Activated CD4-positive, CD25-positive, alpha-beta regulatory T cell (primary cell): Measurements from ENCODE around the gene CPNE2.
"Not testable (repeated sequence)": the region's sequence is repeated elsewhere in the genome, so short reads cannot be mapped to it uniquely, and the experiment has no call there.

Experiments used
- DNase-seq, 4 experiments: peaks; one replicate each; lab custom pipeline; 2025; lab: John Stamatoyannopoulos, UW

CPNE2 gene

GRCh38 chr16:57098188-57098841 is 5.9 kb downstream of the CPNE2 start:
- no peak for DNase-seq

- DNase-seq = not testable (repeated sequence)
These were observed 7.6 kb downstream of the CPNE2 start for GRCh38 chr16:57099965-57100364.

DNA sequence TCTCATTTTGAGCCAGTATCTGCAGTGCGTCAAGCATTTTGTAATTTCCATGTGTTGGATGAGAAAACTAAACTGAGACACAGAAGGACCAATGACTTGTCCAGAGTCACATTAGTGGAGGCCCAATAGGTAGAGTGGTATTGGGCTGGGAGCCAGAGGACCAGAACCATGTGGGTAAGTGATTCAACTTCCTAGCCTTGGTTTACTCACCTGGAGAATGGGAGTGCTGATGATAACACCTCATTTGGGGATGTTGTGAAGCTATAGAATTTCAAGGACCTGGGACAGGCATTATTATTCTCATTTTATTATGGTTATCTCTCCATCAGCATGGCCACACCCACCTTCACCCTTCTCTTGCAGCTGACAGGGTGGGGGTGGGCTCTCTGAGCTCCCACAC is 8.1 kb downstream of the CPNE2 start:
- DNase-seq = no peak

DNA sequence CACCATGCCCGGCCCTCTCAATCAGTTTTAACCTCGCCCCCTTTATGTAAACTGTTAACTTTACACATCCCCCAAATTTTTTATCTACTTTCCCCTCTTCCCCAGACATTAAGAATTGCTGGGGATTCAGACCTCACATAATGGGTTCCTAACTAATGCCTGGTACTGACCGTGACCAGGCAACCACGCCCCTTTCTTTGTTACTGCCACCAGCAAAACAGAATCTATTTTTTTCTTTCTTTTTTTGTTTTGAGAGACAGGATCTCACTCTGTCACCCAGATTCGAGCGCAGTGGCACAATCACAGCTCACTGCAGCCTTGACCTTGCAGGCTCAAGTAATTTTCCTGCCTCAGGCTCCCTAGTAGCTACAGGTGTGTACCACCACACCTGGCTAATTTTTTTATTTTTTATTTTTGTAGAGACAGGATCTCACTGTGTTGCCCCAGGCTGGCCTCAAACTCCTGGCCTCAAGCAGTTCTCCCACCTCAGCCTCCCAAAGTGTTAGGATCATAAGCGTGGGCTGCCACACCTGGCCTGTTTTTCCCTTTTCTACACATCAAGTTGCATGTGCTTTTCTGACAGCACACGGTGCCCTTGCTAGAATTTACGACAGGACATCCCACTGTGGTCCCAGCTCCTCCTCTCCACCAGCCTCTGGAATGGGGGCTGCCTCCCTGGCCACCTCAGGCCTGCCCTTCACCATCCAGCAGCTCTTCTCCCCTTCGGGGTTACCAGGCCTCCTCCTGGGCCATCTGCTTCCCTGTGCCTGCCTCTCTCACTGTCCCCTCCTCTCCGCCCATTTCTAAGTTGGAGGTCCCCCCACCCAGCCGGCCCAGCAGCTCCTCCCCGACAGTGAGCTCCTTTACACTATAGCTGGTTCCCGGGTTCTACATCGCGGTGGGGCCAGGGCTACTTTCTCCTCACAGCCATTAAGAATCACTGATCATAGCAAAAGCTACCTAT is 10.8 kb downstream of the CPNE2 start:
- DNase-seq = no peak

GRCh38 chr16:57104706-57105105 is 12.3 kb downstream of the CPNE2 start:
- DNase-seq = no peak

GRCh38 chr16:57105184-57105583 is 12.8 kb downstream of the CPNE2 start:
- no peak for DNase-seq

GRCh38 chr16:57106767-57107166 is 14.4 kb downstream of the CPNE2 start:
- DNase-seq = no peak

DNA sequence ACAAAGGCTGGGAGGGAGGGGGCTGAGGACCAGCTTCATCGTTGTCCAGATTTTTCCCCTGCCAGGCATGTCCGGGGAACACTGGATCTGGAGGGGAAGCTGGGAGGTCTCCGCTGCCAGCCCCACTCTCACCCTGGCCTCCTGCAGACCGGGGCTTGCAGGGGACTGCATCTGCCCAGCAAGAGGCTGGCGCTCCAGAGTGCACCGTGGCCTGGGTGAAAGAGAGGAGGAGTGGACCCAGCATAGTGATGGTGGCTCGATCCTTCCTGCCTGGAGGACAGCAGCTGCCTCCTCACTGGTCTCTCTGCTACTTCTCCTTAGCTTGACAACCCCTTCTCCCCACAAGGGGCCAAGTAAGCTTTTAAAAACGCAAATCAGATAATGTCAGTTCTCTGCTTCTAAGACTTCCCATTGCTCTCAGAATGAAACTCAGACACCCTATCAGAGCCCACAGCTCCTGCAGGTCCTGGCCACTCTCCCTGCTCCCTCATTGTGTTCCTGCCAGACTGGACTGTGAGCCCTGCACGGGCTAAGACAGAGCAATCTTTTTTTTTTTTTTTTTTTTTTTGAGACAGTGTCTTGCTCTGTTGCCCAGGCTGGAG is 15.0 kb downstream of the CPNE2 start:
- no peak for DNase-seq

- DNase-seq = no peak
These were observed 16.0 kb downstream of the CPNE2 start for GRCh38 chr16:57108432-57108831.

GRCh38 chr16:57109259-57110105 is 17.1 kb downstream of the CPNE2 start:
- DNase-seq = not testable (repeated sequence)

- DNase-seq = no peak
These were observed 18.6 kb downstream of the CPNE2 start for GRCh38 chr16:57110937-57111336.

DNA sequence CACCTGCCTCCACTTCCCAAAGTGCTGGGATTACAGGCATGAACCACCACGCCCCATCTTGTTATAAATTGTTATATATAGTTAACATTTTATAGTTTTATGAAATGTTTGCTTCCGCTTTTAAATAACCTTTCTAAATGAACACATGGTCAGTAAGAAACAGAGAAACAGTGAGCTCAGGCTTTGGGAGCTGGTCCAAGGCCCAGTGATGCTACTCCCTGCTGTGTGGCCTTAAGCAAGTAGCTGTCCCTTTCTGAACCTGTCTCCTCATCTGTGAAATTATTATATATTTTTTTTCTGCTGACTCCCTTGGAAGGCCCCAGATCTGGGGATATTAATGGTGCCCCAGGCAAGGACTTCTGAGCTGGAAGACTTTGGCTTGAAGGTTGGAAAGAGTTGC is 19.0 kb downstream of the CPNE2 start:
- DNase-seq = no peak

GRCh38 chr16:57112403-57113041 is 20.1 kb downstream of the CPNE2 start:
- DNase-seq = no peak

- no peak for DNase-seq
These were observed 20.7 kb downstream of the CPNE2 start for GRCh38 chr16:57113042-57113453.

DNA sequence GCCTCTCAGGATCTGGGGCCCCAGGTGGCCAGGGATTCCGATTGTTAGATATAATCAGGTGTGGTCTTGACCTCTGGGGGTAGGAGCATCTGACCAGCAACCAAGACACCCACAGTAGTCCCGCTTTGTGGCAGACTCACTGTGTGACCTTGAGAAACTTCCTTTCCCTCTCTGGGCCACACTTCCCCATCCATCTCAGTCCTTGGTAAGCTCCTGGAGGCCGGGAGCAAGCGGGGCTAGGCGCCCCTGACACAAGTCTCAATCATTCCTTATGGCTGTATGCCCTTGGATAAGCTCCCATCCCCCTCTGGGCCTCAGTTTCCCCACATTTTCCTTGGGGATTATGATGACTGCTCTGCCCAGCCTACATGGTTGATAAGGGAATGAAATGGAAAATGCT is 21.3 kb downstream of the CPNE2 start:
- DNase-seq = no peak

- DNase-seq = no peak
These were observed 22.8 kb downstream of the CPNE2 start for GRCh38 chr16:57115168-57115513.

GRCh38 chr16:57115514-57116182 is 23.3 kb downstream of the CPNE2 start:
- no peak for DNase-seq

GRCh38 chr16:57118461-57119084 is 26.2 kb downstream of the CPNE2 start:
- no peak for DNase-seq

DNA sequence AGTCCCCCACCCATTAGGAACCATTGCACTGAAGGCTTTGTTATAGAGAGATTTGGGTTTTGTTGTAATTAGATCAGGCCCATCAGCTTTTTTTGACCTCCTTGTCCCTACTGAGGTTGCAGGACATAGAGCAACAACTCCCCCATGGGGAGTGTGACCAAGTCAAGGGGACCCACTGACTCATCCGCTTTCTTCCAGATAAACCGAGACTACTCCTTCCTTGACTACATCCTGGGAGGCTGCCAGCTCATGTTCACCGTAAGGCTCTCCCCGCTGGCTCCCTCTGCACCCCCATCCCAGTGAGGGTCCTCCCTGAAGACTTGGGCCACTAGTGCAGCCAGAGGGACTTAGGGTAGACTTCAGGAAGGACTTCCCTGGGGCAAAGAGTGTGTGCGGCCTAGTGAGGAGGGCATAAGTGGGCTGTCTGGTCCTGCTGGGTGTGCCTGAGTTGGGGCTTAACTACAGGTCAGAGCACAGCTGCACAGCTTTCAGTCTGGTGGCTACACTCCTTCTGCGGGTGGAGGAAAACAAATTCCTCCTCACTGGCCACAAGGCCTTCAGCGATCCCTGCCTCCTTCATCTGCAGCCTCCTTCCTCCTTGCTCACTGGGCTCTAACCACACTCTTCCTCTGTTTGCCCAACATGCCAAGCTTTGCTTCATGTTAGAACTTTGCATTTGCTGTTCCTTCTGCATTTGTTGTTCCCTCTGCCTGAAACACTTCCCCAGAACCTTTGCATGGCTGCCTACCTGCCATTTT is 31.0 kb downstream of the CPNE2 start:
- no peak for DNase-seq
